ENCODE data around the gene CCDC60. TPM values are rescaled to one million over a fixed set of nuclear protein-coding genes. Genes with fewer than 3 reads are reported as not detected.

Gene CCDC60
- polyA plus RNA-seq, 1 experiment: not detected

DNA sequence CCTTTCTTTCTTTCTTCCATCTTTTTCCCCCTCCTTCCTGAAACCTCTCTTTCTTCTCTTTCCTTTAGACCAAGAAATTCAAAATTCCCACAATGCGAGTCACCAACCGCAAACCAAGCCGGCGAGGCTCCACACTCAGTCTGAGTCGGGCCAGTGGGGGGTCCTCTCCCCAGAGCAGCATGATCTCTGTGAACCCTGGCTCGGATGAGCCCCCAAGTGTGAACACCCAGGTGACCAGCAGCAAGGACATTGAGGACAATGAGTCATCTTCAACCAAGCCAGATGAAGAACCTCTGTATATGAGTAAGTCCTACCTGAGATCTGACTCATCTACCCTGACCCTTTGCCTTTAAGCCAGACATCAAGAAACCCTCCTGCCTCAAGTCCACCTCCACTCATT, 170.5 kb downstream of the CCDC60 start:
- CTCF ChIA-PET: no interaction called here
- TF ChIP-seq, protein P1, sequence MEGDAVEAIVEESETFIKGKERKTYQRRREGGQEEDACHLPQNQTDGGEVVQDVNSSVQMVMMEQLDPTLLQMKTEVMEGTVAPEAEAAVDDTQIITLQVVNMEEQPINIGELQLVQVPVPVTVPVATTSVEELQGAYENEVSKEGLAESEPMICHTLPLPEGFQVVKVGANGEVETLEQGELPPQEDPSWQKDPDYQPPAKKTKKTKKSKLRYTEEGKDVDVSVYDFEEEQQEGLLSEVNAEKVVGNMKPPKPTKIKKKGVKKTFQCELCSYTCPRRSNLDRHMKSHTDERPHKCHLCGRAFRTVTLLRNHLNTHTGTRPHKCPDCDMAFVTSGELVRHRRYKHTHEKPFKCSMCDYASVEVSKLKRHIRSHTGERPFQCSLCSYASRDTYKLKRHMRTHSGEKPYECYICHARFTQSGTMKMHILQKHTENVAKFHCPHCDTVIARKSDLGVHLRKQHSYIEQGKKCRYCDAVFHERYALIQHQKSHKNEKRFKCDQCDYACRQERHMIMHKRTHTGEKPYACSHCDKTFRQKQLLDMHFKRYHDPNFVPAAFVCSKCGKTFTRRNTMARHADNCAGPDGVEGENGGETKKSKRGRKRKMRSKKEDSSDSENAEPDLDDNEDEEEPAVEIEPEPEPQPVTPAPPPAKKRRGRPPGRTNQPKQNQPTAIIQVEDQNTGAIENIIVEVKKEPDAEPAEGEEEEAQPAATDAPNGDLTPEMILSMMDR (IDR thresholded peaks at IDR 0.05; ENCODE audit: insufficient read depth, low read depth, low read length): no peak

GRCh38 chr12:119512772-119513497, 178.4 kb downstream of the CCDC60 start:
- CTCF ChIA-PET: no interaction called here

More for the DNA sequence above, 170.5 kb downstream of the CCDC60 start:
- Histone ChIP-seq H3K4me3 (ENCODE audit: low read depth, low read length) (no peak overlapping the region), H3K36me3 (ENCODE audit: control insufficient read depth, insufficient read depth, low read length) (no peaks in the 10 kb centered on the region), H3K27me3 (ENCODE audit: control insufficient read depth, insufficient read depth, low read length) (no peaks in the 10 kb centered on the region)
- POLR2A ChIA-PET: no interaction called here
- no peak for DNase-seq (ENCODE audit: low read depth)

DNA sequence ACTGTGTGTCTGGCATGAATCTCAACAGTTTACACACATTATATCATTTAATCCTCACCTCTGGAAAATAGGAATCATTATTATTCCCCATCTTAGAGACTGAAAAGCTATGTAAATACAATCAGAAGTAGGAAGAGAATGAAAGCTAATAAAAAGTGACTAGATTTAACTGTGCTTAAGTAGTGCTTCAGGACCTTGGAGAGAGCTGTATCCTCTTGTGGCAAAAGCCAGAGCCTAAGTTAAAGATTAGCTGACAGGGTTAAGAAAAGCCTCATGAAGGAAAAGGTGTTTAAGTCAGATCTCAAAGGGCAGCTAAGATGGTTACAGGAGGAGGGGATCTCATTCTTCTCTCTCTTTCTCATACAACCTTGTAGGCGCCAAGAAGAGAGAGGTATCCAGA, 193.7 kb downstream of the CCDC60 start:
- no peaks in the 10 kb centered on the region for H3K27me3 ChIP-seq (ENCODE audit: control insufficient read depth, insufficient read depth, low read length)
- DNase-seq (ENCODE audit: low read depth): no peak
- no peaks in the 10 kb centered on the region for H3K36me3 ChIP-seq (ENCODE audit: control insufficient read depth, insufficient read depth, low read length)
- H3K4me3 ChIP-seq (ENCODE audit: low read depth, low read length): no peak overlapping the region
- ChIA-PET POLR2A (no interaction called here), CTCF (no interaction called here)
- TF ChIP-seq, protein P1 (IDR thresholded peaks at IDR 0.05; ENCODE audit: insufficient read depth, low read depth, low read length): no peak

More at GRCh38 chr12:119512772-119513497, 178.4 kb downstream of the CCDC60 start:
- POLR2A ChIA-PET: no interaction called here
- no peak for DNase-seq (ENCODE audit: low read depth)
- Histone ChIP-seq H3K27me3 (ENCODE audit: control insufficient read depth, insufficient read depth, low read length) (no peaks in the 10 kb centered on the region), H3K4me3 (ENCODE audit: low read depth, low read length) (no peak overlapping the region), H3K36me3 (ENCODE audit: control insufficient read depth, insufficient read depth, low read length) (no peaks in the 10 kb centered on the region)
- TF ChIP-seq, protein P1 (IDR thresholded peaks at IDR 0.05; ENCODE audit: insufficient read depth, low read depth, low read length): no peak

GRCh38 chr12:119540476-119540875, 205.9 kb downstream of the CCDC60 start:
- no peak for DNase-seq (ENCODE audit: low read depth)
- ChIA-PET POLR2A (no interaction called here), CTCF (no interaction called here)
- Histone ChIP-seq H3K27me3 (ENCODE audit: control insufficient read depth, insufficient read depth, low read length) (no peaks in the 10 kb centered on the region), H3K36me3 (ENCODE audit: control insufficient read depth, insufficient read depth, low read length) (no peaks in the 10 kb centered on the region), H3K4me3 (ENCODE audit: low read depth, low read length) (no peak overlapping the region)
- TF ChIP-seq, protein P1 (IDR thresholded peaks at IDR 0.05; ENCODE audit: insufficient read depth, low read depth, low read length): no peak

DNA sequence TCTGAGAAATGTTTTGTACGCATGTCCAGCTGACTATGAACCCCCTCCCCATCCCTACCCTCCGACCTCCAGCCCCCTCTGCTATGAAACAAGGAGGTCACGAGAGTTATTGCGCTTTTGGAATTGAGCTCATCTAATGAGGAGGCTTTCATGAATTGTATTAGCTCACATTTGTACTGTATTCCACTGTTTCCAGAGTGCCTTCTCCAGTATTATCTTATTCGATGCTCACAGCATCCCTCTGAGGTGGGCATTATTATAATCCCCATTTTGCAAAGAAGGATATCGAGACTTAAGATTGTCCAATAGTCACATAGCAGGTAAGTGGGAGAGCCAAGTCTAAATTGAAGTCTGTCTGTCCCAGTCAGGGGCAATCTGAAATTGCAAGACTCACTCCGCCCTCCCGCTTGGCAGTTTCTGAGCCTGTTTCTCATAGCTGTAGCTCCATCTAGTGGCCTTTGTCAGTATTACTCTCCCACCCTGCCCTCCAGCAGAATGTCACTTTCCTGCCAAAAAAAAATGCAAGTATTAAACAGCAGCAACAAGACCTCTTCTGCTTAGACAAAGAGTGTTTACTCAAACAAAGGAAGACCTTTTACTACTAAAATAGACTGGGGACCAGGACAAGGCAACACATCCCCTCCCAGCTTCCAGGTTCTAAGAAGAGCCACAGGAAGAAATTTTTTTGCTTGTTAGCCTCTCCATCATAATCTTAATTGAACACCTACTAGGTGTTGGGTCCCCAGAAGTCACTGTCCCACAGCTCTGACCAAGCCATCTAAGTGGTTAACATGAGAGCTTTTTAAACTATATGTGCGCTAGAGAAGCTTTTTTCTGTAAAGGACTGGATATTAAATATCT, 210.5 kb downstream of the CCDC60 start:
- POLR2A ChIA-PET: no interaction called here
- TF ChIP-seq, protein P1 (IDR thresholded peaks at IDR 0.05; ENCODE audit: insufficient read depth, low read depth, low read length): peak; percentile 81
- peak; percentile 9 for DNase-seq (ENCODE audit: low read depth)

More for the DNA sequence above, 210.5 kb downstream of the CCDC60 start:
- Histone ChIP-seq H3K4me3 (ENCODE audit: low read depth, low read length) (no peak overlapping the region), H3K27me3 (ENCODE audit: control insufficient read depth, insufficient read depth, low read length) (no peaks in the 10 kb centered on the region), H3K36me3 (ENCODE audit: control insufficient read depth, insufficient read depth, low read length) (no peaks in the 10 kb centered on the region)
- CTCF ChIA-PET: interaction anchor here (0.5 to 2.4 kb wide), 10 partner anchors 9 to 1670 kb away, joined by 3 to 11 read pairs (median 3); partner anchors contain the start of gene SUDS3
